H4 (cell line): Measurements from ENCODE around the gene INO80E. TPM values are rescaled to one million over a fixed set of nuclear protein-coding genes. Genes with fewer than 3 reads are reported as not detected.

Source experiments
- DNase-seq: peaks from one replicate; pipeline ENCODE4 v3.0.0-alpha.2; 2015; ENCODE audit warnings: low spot score
- total RNA-seq: library from RNA; depleted of rRNA; stranded (reverse); fragments of >200 nt; shearing (Covaris generic); gene quantifications from 2 replicates; pipeline ENCODE4 v1.2.3, GENCODE V29; 2014

The INO80E gene
- total RNA-seq, 1 experiment from 2014 or later: 85.3 TPM

GRCh38 chr16:29975811-29976511, 20.1 kb upstream of the INO80E start:
- no peak for DNase-seq

- DNase-seq: no peak
Observed at GRCh38 chr16:29977063-29977825, 18.8 kb upstream of the INO80E start.

GRCh38 chr16:29978081-29978480, 18.0 kb upstream of the INO80E start:
- no peak for DNase-seq

- no peak for DNase-seq
Observed at GRCh38 chr16:29978564-29979270, 17.3 kb upstream of the INO80E start.

- no peak for DNase-seq
Observed at GRCh38 chr16:29982560-29983419, 13.3 kb upstream of the INO80E start.

GRCh38 chr16:29983420-29984136, 12.5 kb upstream of the INO80E start:
- no peak for DNase-seq

- DNase-seq: no peak
Observed at GRCh38 chr16:29984137-29984763, 11.8 kb upstream of the INO80E start.

- DNase-seq: no peak
Observed at GRCh38 chr16:29984764-29985147, 11.3 kb upstream of the INO80E start.

GRCh38 chr16:29985271-29985811, 10.7 kb upstream of the INO80E start:
- DNase-seq: no peak

GRCh38 chr16:29986231-29986630, 9.8 kb upstream of the INO80E start:
- DNase-seq: no peak

GRCh38 chr16:29986931-29987330, 9.1 kb upstream of the INO80E start:
- DNase-seq: no peak

GRCh38 chr16:29987371-29988085, 8.5 kb upstream of the INO80E start:
- no peak for DNase-seq

- no peak for DNase-seq
Observed at GRCh38 chr16:29988346-29989075, 7.5 kb upstream of the INO80E start.

GRCh38 chr16:29989111-29989858, 6.8 kb upstream of the INO80E start:
- no peak for DNase-seq

- DNase-seq: no peak
Observed at GRCh38 chr16:29990034-29990433, 6.0 kb upstream of the INO80E start.

- DNase-seq: no peak
Observed at GRCh38 chr16:29990883-29991570, 5.0 kb upstream of the INO80E start.

GRCh38 chr16:29991571-29991904, 4.5 kb upstream of the INO80E start:
- no peak for DNase-seq
